ENCODE measurements around the gene TM7SF2.

DNA sequence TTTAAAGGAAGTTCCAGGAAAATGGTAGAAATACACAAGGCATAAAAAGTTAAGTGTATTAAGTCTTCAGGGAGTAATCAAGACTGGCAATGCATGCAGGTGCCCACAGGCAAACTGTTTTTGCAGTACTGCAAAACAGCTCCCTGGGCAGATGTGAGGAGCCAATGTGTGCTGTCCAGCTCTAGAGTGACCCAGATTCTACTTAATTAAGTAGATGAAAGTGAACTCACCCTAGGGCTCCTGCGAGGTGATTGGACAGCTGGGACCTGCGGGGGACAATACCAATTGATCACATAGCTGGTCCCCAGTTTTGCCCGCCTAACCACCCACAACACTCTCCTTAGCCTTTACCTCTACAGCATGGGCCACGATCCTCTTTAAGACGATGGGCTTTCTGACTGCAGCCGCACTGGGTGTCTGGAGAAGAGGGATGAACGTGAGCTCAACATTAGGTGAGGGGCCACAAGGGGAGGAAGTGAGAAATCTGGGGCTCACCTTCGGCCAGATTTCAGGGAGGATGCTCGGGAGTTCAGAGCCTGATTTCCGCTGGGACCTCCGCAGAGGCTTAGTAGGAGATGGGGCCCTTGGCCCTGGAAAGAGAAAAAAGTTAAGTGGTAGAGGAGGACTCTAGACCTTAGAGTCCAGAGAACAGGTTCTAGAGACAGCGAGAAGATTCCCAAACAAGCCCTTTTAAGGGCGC is 28.4 kb upstream of the TM7SF2 start:
- TF ChIP-seq POLR2A (IDR thresholded peaks at IDR 0.05), result no peak
- TF ChIP-seq, protein P1, sequence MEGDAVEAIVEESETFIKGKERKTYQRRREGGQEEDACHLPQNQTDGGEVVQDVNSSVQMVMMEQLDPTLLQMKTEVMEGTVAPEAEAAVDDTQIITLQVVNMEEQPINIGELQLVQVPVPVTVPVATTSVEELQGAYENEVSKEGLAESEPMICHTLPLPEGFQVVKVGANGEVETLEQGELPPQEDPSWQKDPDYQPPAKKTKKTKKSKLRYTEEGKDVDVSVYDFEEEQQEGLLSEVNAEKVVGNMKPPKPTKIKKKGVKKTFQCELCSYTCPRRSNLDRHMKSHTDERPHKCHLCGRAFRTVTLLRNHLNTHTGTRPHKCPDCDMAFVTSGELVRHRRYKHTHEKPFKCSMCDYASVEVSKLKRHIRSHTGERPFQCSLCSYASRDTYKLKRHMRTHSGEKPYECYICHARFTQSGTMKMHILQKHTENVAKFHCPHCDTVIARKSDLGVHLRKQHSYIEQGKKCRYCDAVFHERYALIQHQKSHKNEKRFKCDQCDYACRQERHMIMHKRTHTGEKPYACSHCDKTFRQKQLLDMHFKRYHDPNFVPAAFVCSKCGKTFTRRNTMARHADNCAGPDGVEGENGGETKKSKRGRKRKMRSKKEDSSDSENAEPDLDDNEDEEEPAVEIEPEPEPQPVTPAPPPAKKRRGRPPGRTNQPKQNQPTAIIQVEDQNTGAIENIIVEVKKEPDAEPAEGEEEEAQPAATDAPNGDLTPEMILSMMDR (IDR thresholded peaks at IDR 0.05), result no peak

Data from right lobe of liver (tissue), 4 donors.